Neuron (in vitro differentiated cells): ENCODE data around the gene PDZK1IP1.
"Not testable (repeated sequence)": the region's sequence is repeated elsewhere in the genome, so short reads cannot be mapped to it uniquely, and the experiment has no call there.

Experiments used
- H2AFZ ChIP-seq: one replicate; pipeline ENCODE4 v1.6.1; 2013; ENCODE audit warnings: low read depth, mild to moderate bottlenecking, inconsistent platforms, low read length, moderate library complexity
- H3K27me3 ChIP-seq: one replicate; pipeline ENCODE4 v1.6.1; 2013; ENCODE audit warnings: low read length; ENCODE audit not compliant: insufficient read depth
- H3K36me3 ChIP-seq: one replicate; pipeline ENCODE4 v1.6.1; 2013; ENCODE audit warnings: low read length; ENCODE audit not compliant: insufficient read depth
- H3K4me1 ChIP-seq: one replicate; pipeline ENCODE4 v1.6.1; 2013; ENCODE audit warnings: low read length; ENCODE audit not compliant: insufficient read depth
- H3K4me3 ChIP-seq: 2 replicates; pipeline ENCODE4 v1.5.1; 2013; ENCODE audit warnings: mild to moderate bottlenecking, low read length, moderate library complexity
- H3K9me3 ChIP-seq: one replicate; pipeline ENCODE4 v1.6.1; 2013; ENCODE audit warnings: low read length

PDZK1IP1 gene

GRCh38 chr1:47178654-47179016 is 11.2 kb downstream of the PDZK1IP1 start:
- peaks cover 5% of the 10 kb centered on the region for H3K4me1 ChIP-seq
- H2AFZ ChIP-seq: no peak overlapping the region
- H3K27me3 ChIP-seq: peaks cover 16% of the 10 kb centered on the region
- H3K9me3 ChIP-seq: no peaks in the 10 kb centered on the region
- peak overlapping the region; percentile 34 for H3K4me3 ChIP-seq
- H3K36me3 ChIP-seq: no peaks in the 10 kb centered on the region

DNA sequence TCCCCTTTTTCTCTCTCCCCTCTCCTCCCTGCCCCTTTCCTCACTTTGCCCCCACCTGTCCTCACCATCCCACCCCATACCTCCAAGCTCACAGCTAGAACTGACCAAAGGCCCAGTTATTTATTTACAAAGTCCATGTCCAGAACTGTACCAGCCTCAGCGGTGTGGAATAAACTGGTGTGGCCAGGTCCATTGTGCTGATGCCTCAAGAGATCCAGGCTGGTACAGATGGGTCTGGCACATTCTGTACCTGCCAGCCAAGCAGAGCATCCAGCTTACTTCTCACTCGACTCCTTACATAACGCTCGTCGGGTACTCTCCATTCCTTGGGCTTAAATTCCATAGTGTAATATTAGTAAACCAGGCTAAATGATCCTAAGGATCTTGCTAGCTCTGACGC is 11.8 kb downstream of the PDZK1IP1 start:
- peaks cover 16% of the 10 kb centered on the region for H3K27me3 ChIP-seq
- H3K4me1 ChIP-seq: peaks cover 5% of the 10 kb centered on the region
- no peaks in the 10 kb centered on the region for H3K36me3 ChIP-seq
- H3K9me3 ChIP-seq: no peaks in the 10 kb centered on the region
- H2AFZ ChIP-seq: no peak overlapping the region
- H3K4me3 ChIP-seq: no peak overlapping the region

GRCh38 chr1:47175227-47175934 is 14.5 kb downstream of the PDZK1IP1 start:
- Histone ChIP-seq H2AFZ (no peak overlapping the region), H3K9me3 (no peaks in the 10 kb centered on the region), H3K4me3 (no peak overlapping the region), H3K4me1 (peaks cover 5% of the 10 kb centered on the region), H3K36me3 (no peaks in the 10 kb centered on the region), H3K27me3 (no peaks in the 10 kb centered on the region)

GRCh38 chr1:47174656-47175020 is 15.2 kb downstream of the PDZK1IP1 start:
- Histone ChIP-seq H3K4me1 (peaks cover 4% of the 10 kb centered on the region), H3K27me3 (no peaks in the 10 kb centered on the region), H3K4me3 (no peak overlapping the region), H3K36me3 (no peaks in the 10 kb centered on the region), H2AFZ (no peak overlapping the region), H3K9me3 (no peaks in the 10 kb centered on the region)

GRCh38 chr1:47172782-47173181 is 17.1 kb downstream of the PDZK1IP1 start:
- no peaks in the 10 kb centered on the region for H3K4me1 ChIP-seq
- no peaks in the 10 kb centered on the region for H3K27me3 ChIP-seq

GRCh38 chr1:47164552-47164951 is 25.3 kb downstream of the PDZK1IP1 start:
- H3K27me3 ChIP-seq: no peaks in the 10 kb centered on the region
- H3K9me3 ChIP-seq: no peaks in the 10 kb centered on the region
- H3K4me3 ChIP-seq: no peak overlapping the region
- no peak overlapping the region for H2AFZ ChIP-seq
- no peaks in the 10 kb centered on the region for H3K36me3 ChIP-seq
- no peaks in the 10 kb centered on the region for H3K4me1 ChIP-seq

More at GRCh38 chr1:47172782-47173181, 17.1 kb downstream of the PDZK1IP1 start:
- no peak overlapping the region for H2AFZ ChIP-seq
- H3K36me3 ChIP-seq: no peaks in the 10 kb centered on the region
- no peaks in the 10 kb centered on the region for H3K9me3 ChIP-seq
- no peak overlapping the region for H3K4me3 ChIP-seq

GRCh38 chr1:47161298-47162040 is 28.4 kb downstream of the PDZK1IP1 start:
- Histone ChIP-seq H2AFZ (no peak overlapping the region), H3K27me3 (no peaks in the 10 kb centered on the region), H3K4me3 (no peak overlapping the region), H3K9me3 (no peaks in the 10 kb centered on the region), H3K36me3 (no peaks in the 10 kb centered on the region), H3K4me1 (no peaks in the 10 kb centered on the region)

GRCh38 chr1:47160716-47161115 is 29.1 kb downstream of the PDZK1IP1 start:
- no peak overlapping the region for H3K4me3 ChIP-seq
- no peaks in the 10 kb centered on the region for H3K36me3 ChIP-seq
- H3K4me1 ChIP-seq: no peaks in the 10 kb centered on the region
- H3K27me3 ChIP-seq: no peaks in the 10 kb centered on the region
- H3K9me3 ChIP-seq: no peaks in the 10 kb centered on the region
- H2AFZ ChIP-seq: no peak overlapping the region

DNA sequence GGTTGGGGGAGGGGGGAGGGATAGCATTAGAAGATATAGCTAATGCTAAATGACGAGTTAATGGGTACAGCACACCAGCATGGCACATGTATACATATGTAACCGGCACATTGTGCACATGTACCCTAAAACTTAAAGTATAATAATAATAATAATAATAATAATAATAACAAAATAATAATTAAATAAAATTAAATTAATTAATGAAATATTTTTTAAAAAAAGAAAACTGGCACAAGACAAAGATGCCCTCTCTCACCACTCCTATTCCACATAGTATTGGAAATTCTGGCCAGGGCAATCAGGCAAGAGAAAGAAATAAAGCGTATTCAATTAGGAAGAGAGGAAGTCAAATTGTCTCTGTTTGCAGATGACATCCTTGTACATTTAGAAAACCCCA is 31.9 kb downstream of the PDZK1IP1 start:
- H3K36me3 ChIP-seq, H2AFZ ChIP-seq, H3K4me1 ChIP-seq, H3K9me3 ChIP-seq, H3K4me3 ChIP-seq, H3K27me3 ChIP-seq: not testable (repeated sequence)

DNA sequence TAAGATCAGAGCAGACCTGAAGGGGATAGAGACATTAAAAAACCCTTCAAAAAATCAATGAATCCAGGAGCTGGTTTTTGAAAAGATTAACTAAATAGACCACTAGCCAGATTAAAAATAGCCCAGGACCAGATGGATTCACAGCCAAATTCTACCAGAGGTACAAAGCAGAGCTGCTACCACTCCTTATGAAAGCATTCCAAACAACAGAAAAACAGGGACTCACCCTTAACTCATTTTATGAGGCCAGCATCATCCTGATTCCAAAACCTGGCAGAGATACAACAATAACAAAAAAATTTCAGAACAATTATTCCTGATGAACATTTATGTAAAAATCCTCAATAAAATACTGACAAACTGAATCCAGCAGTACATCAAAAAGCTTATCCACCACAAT is 33.4 kb downstream of the PDZK1IP1 start:
- not testable (repeated sequence) for H3K36me3 ChIP-seq, H3K9me3 ChIP-seq, H3K27me3 ChIP-seq, H3K4me1 ChIP-seq, H2AFZ ChIP-seq, H3K4me3 ChIP-seq

GRCh38 chr1:47149162-47149561 is 40.7 kb downstream of the PDZK1IP1 start:
- not testable (repeated sequence) for H3K4me3 ChIP-seq, H2AFZ ChIP-seq, H3K36me3 ChIP-seq, H3K27me3 ChIP-seq, H3K9me3 ChIP-seq, H3K4me1 ChIP-seq

DNA sequence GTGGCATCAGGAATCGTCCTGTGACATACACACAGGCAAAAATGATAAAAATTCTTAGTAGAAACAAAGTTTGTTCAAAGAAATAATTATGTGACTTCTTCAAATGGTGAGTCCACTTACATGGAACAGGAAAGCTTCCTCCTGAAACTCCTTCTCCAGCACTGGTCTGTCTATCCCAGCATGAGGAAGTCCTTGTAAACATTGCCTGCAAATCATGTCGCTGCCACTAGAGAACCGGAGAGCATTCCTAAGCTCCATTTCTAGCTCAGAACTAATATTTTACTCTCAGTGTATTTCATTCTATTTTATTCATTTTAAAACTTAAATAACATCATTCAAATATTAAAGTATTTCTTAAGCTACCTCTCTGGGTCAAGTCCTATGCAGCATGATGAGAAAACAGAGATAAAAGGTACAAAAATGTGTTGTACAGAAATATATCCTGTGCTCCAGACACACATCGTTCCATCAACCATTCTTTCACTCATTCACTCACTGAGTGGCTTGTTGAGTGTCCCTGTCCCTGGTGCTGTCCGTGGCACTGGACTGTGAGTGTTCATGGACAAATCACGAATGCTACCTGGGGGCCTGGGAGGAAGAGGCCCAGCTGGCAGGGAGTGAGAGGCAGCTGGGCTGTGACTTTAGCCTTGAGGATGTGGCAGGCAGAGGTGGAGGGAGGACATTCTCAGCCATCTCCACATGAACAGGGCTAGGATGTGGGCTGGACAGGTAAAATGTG is 42.6 kb downstream of the PDZK1IP1 start:
- H2AFZ ChIP-seq: no peak overlapping the region
- no peaks in the 10 kb centered on the region for H3K4me1 ChIP-seq
- peaks cover 2% of the 10 kb centered on the region for H3K27me3 ChIP-seq

GRCh38 chr1:47146495-47146894 is 43.3 kb downstream of the PDZK1IP1 start:
- not testable (repeated sequence) for H3K36me3 ChIP-seq, H2AFZ ChIP-seq, H3K4me3 ChIP-seq, H3K9me3 ChIP-seq, H3K27me3 ChIP-seq, H3K4me1 ChIP-seq

More for the DNA sequence above, 42.6 kb downstream of the PDZK1IP1 start:
- H3K9me3 ChIP-seq: no peaks in the 10 kb centered on the region
- no peak overlapping the region for H3K4me3 ChIP-seq
- no peaks in the 10 kb centered on the region for H3K36me3 ChIP-seq
